ENCODE measurements around the gene DLGAP1. TPM values are rescaled to one million over a fixed set of nuclear protein-coding genes. Genes with fewer than 3 reads are reported as not detected.
"Not testable (repeated sequence)": the region's sequence is repeated elsewhere in the genome, so short reads cannot be mapped to it uniquely, and the experiment has no call there.

DLGAP1 gene
- total RNA-seq (1 to 10 TPM in 1 of 5 experiments, under 1 TPM in 1, not detected in 3; 0.32 to 1.0 TPM), polyA plus RNA-seq (not detected), total RNA-seq (not detected)

DNA sequence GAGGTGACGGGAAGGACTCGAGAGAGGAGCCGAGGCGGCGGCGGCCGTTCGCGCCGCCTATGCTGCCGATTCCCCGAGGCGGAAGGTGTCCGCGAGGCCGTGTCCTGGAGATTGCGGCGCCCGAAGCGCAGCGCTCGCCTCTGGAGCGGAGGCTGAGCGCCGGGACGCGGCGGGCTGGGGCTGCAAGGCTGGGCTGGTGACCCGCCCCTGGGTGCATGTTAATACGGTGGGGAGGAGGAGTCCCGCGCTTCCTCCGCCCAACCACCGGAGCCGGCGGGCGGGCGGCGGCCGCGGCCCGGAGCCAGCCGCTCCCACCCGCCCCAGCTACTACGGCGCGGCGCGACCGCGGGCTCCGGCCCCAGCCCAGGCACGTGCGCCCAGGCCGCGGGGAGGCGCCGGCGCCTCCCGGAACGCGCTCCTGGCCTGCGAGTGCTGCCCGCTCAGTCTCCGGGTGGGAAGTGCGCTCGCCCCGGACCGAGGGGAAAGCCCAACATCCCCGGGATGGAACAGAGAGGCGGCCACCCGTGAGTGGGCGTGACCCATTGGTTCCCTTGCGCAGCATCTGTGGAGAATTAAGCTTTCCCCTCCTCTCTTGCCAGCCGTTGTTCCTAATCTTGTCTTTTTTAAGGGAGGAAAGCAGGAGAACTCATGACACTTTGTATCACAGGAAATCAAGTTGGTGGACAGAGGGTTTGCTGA lies at the start of gene DLGAP1:
Gene DLGAP1, minus strand, starts transcription at position 195 of the 699 bp plus-strand sequence.
- Mint-ChIP-seq H3K9me3 (peaks cover 0 to 20% (median 10%) of the 10 kb centered on the region in 11 donors), H3K4me1 (peaks cover 0 to 12% (median 3%) of the 10 kb centered on the region in 7 donors), H3K36me3 (peaks cover 0 to 6% (median 0%) of the 10 kb centered on the region in 5 donors), H3K27ac (peak within 1 kb of the TSS in 1 of 9 donors; percentile 50), H3K4me3 (peak within 1 kb of the TSS in 3 of 10 donors; percentile 9 to 47 (median 40)), H3K27me3 (peaks cover 23 to 36% (median 31%) of the 10 kb centered on the region in 5 donors)
- H3K36me3 ChIP-seq (ENCODE audit: control insufficient read depth in 2 of 3, insufficient read depth in 3 of 3, low read length in 3 of 3) = no peaks in the 10 kb centered on the region
- CTCF ChIA-PET = no interaction called here
- ATAC-seq (no peak), DNase-seq (peak in 1 of 9 donors; percentile 22)
- peaks cover 0 to 2% of the 10 kb centered on the region in 2 donors for H3K27me3 ChIP-seq (ENCODE audit: control insufficient read depth in 2 of 2, insufficient read depth in 2 of 2, low read length in 2 of 2)
- POLR2A ChIA-PET = no interaction called here
- no peak within 1 kb of the TSS for H3K4me3 ChIP-seq (ENCODE audit: low read length)
- no peaks in the 10 kb centered on the region for H3K9me3 ChIP-seq (ENCODE audit: control insufficient read depth in 2 of 3, low read length in 3 of 3)
- H3K4me1 ChIP-seq (ENCODE audit: control insufficient read depth in 2 of 2, insufficient read depth in 2 of 2, low read length in 2 of 2) = no peaks in the 10 kb centered on the region
- no peak within 1 kb of the TSS for H3K27ac ChIP-seq (ENCODE audit: low read depth, low read length)
- intact Hi-C loops (cut with micrococcal nuclease) = no loop called here

DNA sequence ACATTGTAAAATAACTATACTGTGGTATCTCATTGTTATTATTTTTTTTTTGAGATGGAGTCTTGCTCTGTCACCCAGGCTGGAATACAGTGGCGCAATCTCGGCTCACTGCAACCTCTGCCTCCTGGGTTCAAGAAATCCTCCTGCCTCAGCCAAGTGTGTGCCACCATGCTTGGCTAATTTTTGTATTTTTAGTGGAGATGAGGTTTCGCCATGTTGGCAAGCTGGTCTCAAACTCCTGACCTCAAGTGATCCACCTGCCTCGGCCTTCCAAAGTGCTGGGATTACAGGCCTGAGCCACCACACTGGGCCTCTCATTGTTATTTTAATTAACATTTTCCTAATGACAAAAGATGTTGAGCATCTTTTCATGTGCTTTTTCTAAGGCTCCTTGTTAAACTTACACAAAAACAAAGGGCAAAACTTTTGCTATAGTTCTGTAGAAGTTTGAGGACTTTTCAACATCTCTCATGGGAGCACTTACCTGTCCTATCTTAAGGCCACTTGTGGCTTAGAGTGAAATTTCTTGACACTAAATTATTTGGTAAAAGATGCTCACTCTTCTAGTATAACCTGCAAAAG lies 39.7 kb upstream of the DLGAP1 start:
- H3K4me1 ChIP-seq (ENCODE audit: control insufficient read depth in 2 of 2, insufficient read depth in 2 of 2, low read length in 2 of 2); DNase-seq; H3K36me3 ChIP-seq (ENCODE audit: control insufficient read depth in 2 of 3, insufficient read depth in 3 of 3, low read length in 3 of 3); CTCF ChIA-PET; H3K27ac Mint-ChIP-seq; H3K27me3 ChIP-seq (ENCODE audit: control insufficient read depth in 2 of 2, insufficient read depth in 2 of 2, low read length in 2 of 2); POLR2A ChIA-PET; H3K27me3 Mint-ChIP-seq; H3K4me3 Mint-ChIP-seq; H3K27ac ChIP-seq (ENCODE audit: low read depth, low read length); H3K36me3 Mint-ChIP-seq; H3K4me3 ChIP-seq (ENCODE audit: low read length); ATAC-seq; H3K4me1 Mint-ChIP-seq; H3K9me3 ChIP-seq (ENCODE audit: control insufficient read depth in 2 of 3, low read length in 3 of 3): not testable (repeated sequence)
- intact Hi-C loops (cut with micrococcal nuclease) = loop anchor here in 1 of 2 donors (5.0 kb wide), 1 partner anchor 148 kb away; no protein-coding TSS in a partner anchor
- peaks cover 0 to 21% (median 6%) of the 10 kb centered on the region in 11 donors for H3K9me3 Mint-ChIP-seq

DNA sequence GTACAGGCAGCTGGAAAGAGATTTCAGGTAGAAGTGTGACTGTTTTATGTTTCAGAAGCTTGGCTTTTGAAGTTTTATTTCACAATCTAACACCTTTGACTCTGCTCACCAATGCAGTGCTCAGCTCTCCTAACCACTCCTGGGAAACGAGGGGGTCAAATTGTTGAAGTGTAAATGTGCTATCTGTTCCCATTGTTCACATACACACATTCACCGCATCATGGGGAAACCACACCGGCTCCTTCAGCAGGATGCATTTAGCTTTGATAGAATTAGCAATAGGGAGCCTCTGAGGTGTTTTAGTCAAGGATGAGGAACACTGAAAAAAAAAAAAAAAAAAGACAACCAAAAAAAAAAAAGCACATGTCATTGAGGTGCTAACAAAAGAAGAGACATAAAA lies 13.4 kb upstream of the DLGAP1 start:
- POLR2A ChIA-PET = no interaction called here
- intact Hi-C loops (cut with micrococcal nuclease) = no loop called here
- Mint-ChIP-seq H3K4me3 (no peak overlapping the region), H3K27ac (no peak overlapping the region), H3K9me3 (peaks cover 0 to 8% (median 0%) of the 10 kb centered on the region in 11 donors), H3K4me1 (no peaks in the 10 kb centered on the region), H3K27me3 (peaks cover 0 to 3% (median 0%) of the 10 kb centered on the region in 5 donors), H3K36me3 (no peaks in the 10 kb centered on the region)
- H3K27ac ChIP-seq (ENCODE audit: low read depth, low read length) = no peak overlapping the region
- H3K27me3 ChIP-seq (ENCODE audit: control insufficient read depth in 2 of 2, insufficient read depth in 2 of 2, low read length in 2 of 2) = no peaks in the 10 kb centered on the region
- H3K4me1 ChIP-seq (ENCODE audit: control insufficient read depth in 2 of 2, insufficient read depth in 2 of 2, low read length in 2 of 2) = no peaks in the 10 kb centered on the region
- H3K9me3 ChIP-seq (ENCODE audit: control insufficient read depth in 2 of 3, low read length in 3 of 3) = no peaks in the 10 kb centered on the region
- DNase-seq (no peak), ATAC-seq (no peak)
- no peaks in the 10 kb centered on the region for H3K36me3 ChIP-seq (ENCODE audit: control insufficient read depth in 2 of 3, insufficient read depth in 3 of 3, low read length in 3 of 3)
- H3K4me3 ChIP-seq (ENCODE audit: low read length) = no peak overlapping the region
- CTCF ChIA-PET = interaction anchor here (0.7 kb wide), 1 partner anchor 49 kb away, joined by 4 read pairs; no protein-coding TSS in a partner anchor

DNA sequence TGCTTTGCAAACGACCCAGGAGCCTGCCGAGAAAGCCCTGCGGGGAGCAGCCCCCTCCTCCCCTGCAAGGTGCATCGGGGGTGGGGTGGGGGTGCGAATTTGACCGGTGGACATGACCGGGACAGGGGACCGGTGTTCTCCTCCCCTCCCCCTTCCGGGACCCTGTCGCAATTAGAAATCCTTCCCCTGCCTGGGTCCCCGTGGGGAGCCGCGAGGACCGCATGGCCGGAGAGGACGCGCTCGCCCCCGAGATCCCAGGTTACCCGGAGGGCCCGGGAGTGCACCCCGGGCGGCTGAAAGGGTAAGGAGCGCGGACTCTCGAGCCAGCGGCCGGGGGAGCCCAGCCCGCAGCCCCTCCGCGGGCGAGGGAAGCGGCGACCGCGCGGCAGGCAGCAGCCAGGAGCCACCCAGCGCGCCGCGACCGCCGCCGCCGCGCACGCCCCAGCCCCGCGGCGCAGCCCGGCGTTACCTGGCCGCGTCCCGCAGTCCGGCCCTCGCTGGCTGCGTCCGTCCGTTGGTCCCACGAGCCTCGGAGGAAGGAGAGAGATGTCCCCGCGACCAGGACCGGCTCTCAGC lies 482 bp downstream of the DLGAP1 start:
- Mint-ChIP-seq H3K9me3 (peaks cover 0 to 20% (median 9%) of the 10 kb centered on the region in 11 donors), H3K4me3 (peak overlapping the region in 2 of 10 donors; percentile 8 to 40), H3K4me1 (peaks cover 0 to 12% (median 3%) of the 10 kb centered on the region in 7 donors), H3K36me3 (peaks cover 0 to 6% (median 0%) of the 10 kb centered on the region in 5 donors), H3K27me3 (peaks cover 23 to 36% (median 31%) of the 10 kb centered on the region in 5 donors), H3K27ac (no peak overlapping the region)
- no peak overlapping the region for H3K27ac ChIP-seq (ENCODE audit: low read depth, low read length)
- H3K36me3 ChIP-seq (ENCODE audit: control insufficient read depth in 2 of 3, insufficient read depth in 3 of 3, low read length in 3 of 3) = no peaks in the 10 kb centered on the region
- peaks cover 0 to 5% (median 0%) of the 10 kb centered on the region in 3 experiments for H3K9me3 ChIP-seq (ENCODE audit: control insufficient read depth in 2 of 3, low read length in 3 of 3)
- ATAC-seq (no peak), DNase-seq (no peak)
- ChIA-PET CTCF (no interaction called here), POLR2A (no interaction called here)
- H3K4me1 ChIP-seq (ENCODE audit: control insufficient read depth in 2 of 2, insufficient read depth in 2 of 2, low read length in 2 of 2) = no peaks in the 10 kb centered on the region
- H3K4me3 ChIP-seq (ENCODE audit: low read length) = no peak overlapping the region
- intact Hi-C loops (cut with micrococcal nuclease) = no loop called here
- peaks cover 0 to 2% of the 10 kb centered on the region in 2 donors for H3K27me3 ChIP-seq (ENCODE audit: control insufficient read depth in 2 of 2, insufficient read depth in 2 of 2, low read length in 2 of 2)

DNA sequence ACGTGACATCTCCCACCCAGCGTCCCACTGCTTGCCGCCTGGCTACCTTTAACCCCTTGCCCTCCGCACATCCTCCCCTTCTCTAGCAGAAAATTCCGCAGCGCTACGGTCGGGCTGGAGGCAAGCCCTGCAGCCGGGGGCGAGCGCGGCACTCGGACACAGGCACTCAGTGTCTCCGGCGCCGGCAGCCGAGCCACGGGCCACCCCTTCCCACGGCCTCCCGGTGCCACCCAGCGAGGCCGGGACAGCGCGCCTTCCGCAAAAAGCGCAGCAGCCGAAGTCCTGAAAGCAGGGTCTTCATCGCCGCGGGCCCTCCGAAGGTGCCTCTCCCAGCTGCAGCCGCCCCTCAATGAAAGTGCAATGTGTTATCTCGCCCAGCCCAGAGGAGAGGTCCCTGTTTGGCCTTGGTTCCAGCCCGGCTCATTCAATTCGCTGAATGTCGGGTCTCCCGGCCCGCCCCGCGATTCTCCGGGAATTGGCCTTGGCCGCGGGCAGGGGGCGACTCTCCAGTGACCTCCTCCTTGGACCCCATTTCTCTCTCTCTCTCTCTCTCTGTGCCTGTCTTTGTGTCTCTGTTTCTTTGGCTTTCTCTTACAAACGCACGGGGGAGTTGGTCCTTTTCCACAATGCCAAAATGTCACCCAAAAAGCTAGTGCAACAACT lies 1.1 kb downstream of the DLGAP1 start:
- Mint-ChIP-seq H3K27me3 (peaks cover 23 to 36% (median 31%) of the 10 kb centered on the region in 5 donors), H3K4me3 (peak overlapping the region in 3 of 10 donors; percentile 2 to 40 (median 8)), H3K36me3 (peaks cover 0 to 6% (median 0%) of the 10 kb centered on the region in 5 donors), H3K4me1 (peaks cover 0 to 12% (median 3%) of the 10 kb centered on the region in 7 donors), H3K9me3 (peaks cover 0 to 20% (median 6%) of the 10 kb centered on the region in 11 donors), H3K27ac (no peak overlapping the region)
- Histone ChIP-seq H3K4me3 (ENCODE audit: low read length) (no peak overlapping the region), H3K36me3 (ENCODE audit: control insufficient read depth in 2 of 3, insufficient read depth in 3 of 3, low read length in 3 of 3) (no peaks in the 10 kb centered on the region), H3K27me3 (ENCODE audit: control insufficient read depth in 2 of 2, insufficient read depth in 2 of 2, low read length in 2 of 2) (peaks cover 0 to 2% of the 10 kb centered on the region in 2 donors), H3K27ac (ENCODE audit: low read depth, low read length) (no peak overlapping the region), H3K9me3 (ENCODE audit: control insufficient read depth in 2 of 3, low read length in 3 of 3) (peaks cover 0 to 9% (median 0%) of the 10 kb centered on the region in 3 experiments), H3K4me1 (ENCODE audit: control insufficient read depth in 2 of 2, insufficient read depth in 2 of 2, low read length in 2 of 2) (no peaks in the 10 kb centered on the region)
- intact Hi-C loops (cut with micrococcal nuclease) = no loop called here
- ChIA-PET POLR2A (no interaction called here), CTCF (no interaction called here)
- DNase-seq (no peak), ATAC-seq (no peak)

DNA sequence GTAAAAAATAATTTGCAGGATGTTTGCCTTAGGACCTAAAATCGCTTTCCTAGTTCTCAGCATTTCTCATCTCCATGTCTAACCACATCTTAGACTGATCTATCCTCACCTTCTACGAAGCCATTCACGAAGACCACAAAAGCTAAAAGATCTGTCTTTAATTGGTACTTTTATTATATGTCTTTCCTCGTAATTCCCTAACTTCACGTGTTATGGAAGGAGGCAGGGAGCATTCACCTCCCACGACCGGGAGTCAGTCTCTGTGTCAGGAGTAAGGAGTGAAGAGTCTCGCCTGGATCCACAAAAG lies 1.6 kb downstream of the DLGAP1 start:
- Histone ChIP-seq H3K9me3 (ENCODE audit: control insufficient read depth in 2 of 3, low read length in 3 of 3) (peaks cover 0 to 9% (median 0%) of the 10 kb centered on the region in 3 experiments), H3K27ac (ENCODE audit: low read depth, low read length) (no peak overlapping the region), H3K4me3 (ENCODE audit: low read length) (no peak overlapping the region), H3K27me3 (ENCODE audit: control insufficient read depth in 2 of 2, insufficient read depth in 2 of 2, low read length in 2 of 2) (peaks cover 0 to 2% of the 10 kb centered on the region in 2 donors), H3K4me1 (ENCODE audit: control insufficient read depth in 2 of 2, insufficient read depth in 2 of 2, low read length in 2 of 2) (no peaks in the 10 kb centered on the region), H3K36me3 (ENCODE audit: control insufficient read depth in 2 of 3, insufficient read depth in 3 of 3, low read length in 3 of 3) (no peaks in the 10 kb centered on the region)
- intact Hi-C loops (cut with micrococcal nuclease) = no loop called here
- Mint-ChIP-seq H3K27ac (no peak overlapping the region), H3K27me3 (peaks cover 23 to 36% (median 33%) of the 10 kb centered on the region in 5 donors), H3K36me3 (peaks cover 0 to 6% (median 0%) of the 10 kb centered on the region in 5 donors), H3K9me3 (peaks cover 0 to 20% (median 5%) of the 10 kb centered on the region in 11 donors), H3K4me3 (peak overlapping the region in 2 of 10 donors; percentile 2 to 8), H3K4me1 (peaks cover 0 to 12% (median 3%) of the 10 kb centered on the region in 7 donors)
- DNase-seq = no peak
- ChIA-PET POLR2A (no interaction called here), CTCF (no interaction called here)
- ATAC-seq = no peak

All from naive thymus-derived CD4-positive, alpha-beta T cell (primary cell).